Measurements from ENCODE around the gene TRA2B. TPM values are rescaled to one million over a fixed set of nuclear protein-coding genes. Genes with fewer than 3 reads are reported as not detected.

The TRA2B gene
- total and polyA plus RNA-seq, 10 donors, result 101 to 235 (median 143) TPM

- intact Hi-C loops (cut with DNase I; ENCODE audit: low total_unique reads), result no loop called here
- Histone ChIP-seq H3K36me3 (peaks cover 6 to 94% (median 57%) of the 10 kb centered on the region in 6 donors), H3K27me3 (replicated peaks in 1 of 7) (no peaks in the 10 kb centered on the region), H3K27ac (no peak overlapping the region), H3K9me3 (no peaks in the 10 kb centered on the region), H3K4me3 (no peak overlapping the region), H3K4me1 (peaks cover 57 to 89% (median 65%) of the 10 kb centered on the region in 6 donors)
- no peak for DNase-seq
- 59 to 69% (median 68%) methylated on average over 9 of the region's 9 CpGs for WGBS, 5 donors
- peak in 1 of 3 donors; percentile 31 for TF ChIP-seq POLR2AphosphoS5 (IDR thresholded peaks at IDR 0.05)
- TF ChIP-seq POLR2A (IDR thresholded peaks at IDR 0.05), result no peak
- TF ChIP-seq CTCF (IDR thresholded peaks at IDR 0.05 in 8 of 11, conservative IDR thresholded peaks at IDR 0.05 in 3 of 11), result no peak
Observed at GRCh38 chr3:185926445-185926844, 11.4 kb downstream of the TRA2B start.

GRCh38 chr3:185925353-185925752 lies 12.5 kb downstream of the TRA2B start:
- Histone ChIP-seq H3K27ac (no peak overlapping the region), H3K9me3 (no peaks in the 10 kb centered on the region), H3K4me3 (no peak overlapping the region), H3K27me3 (replicated peaks in 1 of 7) (no peaks in the 10 kb centered on the region), H3K36me3 (peaks cover 8 to 94% (median 64%) of the 10 kb centered on the region in 6 donors), H3K4me1 (peaks cover 46 to 79% (median 54%) of the 10 kb centered on the region in 6 donors)
- no peak for DNase-seq
- intact Hi-C loops (cut with DNase I; ENCODE audit: low total_unique reads), result no loop called here
- TF ChIP-seq POLR2AphosphoS5 (IDR thresholded peaks at IDR 0.05), result peak in 1 of 3 donors; percentile 20
- no peak for TF ChIP-seq POLR2A (IDR thresholded peaks at IDR 0.05)
- TF ChIP-seq CTCF (IDR thresholded peaks at IDR 0.05 in 8 of 11, conservative IDR thresholded peaks at IDR 0.05 in 3 of 11), result no peak
- WGBS, 5 donors, result 88 to 93% (median 89%) methylated on average over 14 of the region's 14 CpGs

GRCh38 chr3:185924375-185924774 lies 13.4 kb downstream of the TRA2B start:
- intact Hi-C loops (cut with DNase I; ENCODE audit: low total_unique reads), result no loop called here
- Histone ChIP-seq H3K27me3 (replicated peaks in 1 of 7) (no peaks in the 10 kb centered on the region), H3K36me3 (peaks cover 16 to 94% (median 71%) of the 10 kb centered on the region in 6 donors), H3K27ac (no peak overlapping the region), H3K9me3 (no peaks in the 10 kb centered on the region), H3K4me1 (peaks cover 37 to 69% (median 44%) of the 10 kb centered on the region in 6 donors), H3K4me3 (no peak overlapping the region)
- TF ChIP-seq POLR2A (IDR thresholded peaks at IDR 0.05) (no peak), POLR2AphosphoS5 (IDR thresholded peaks at IDR 0.05) (no peak), CTCF (IDR thresholded peaks at IDR 0.05 in 8 of 11, conservative IDR thresholded peaks at IDR 0.05 in 3 of 11) (no peak)
- no peak for DNase-seq
- WGBS, 5 donors, result 86 to 90% (median 89%) methylated on average over 7 of the region's 7 CpGs

- Histone ChIP-seq H3K27ac (no peak overlapping the region), H3K36me3 (peaks cover 31 to 100% (median 99%) of the 10 kb centered on the region in 6 donors), H3K4me1 (peaks cover 0 to 27% (median 7%) of the 10 kb centered on the region in 6 donors), H3K9me3 (no peaks in the 10 kb centered on the region), H3K4me3 (no peak overlapping the region), H3K27me3 (replicated peaks in 1 of 7) (no peaks in the 10 kb centered on the region)
- TF ChIP-seq POLR2AphosphoS5 (IDR thresholded peaks at IDR 0.05) (no peak), CTCF (IDR thresholded peaks at IDR 0.05 in 8 of 11, conservative IDR thresholded peaks at IDR 0.05 in 3 of 11) (no peak), POLR2A (IDR thresholded peaks at IDR 0.05) (no peak)
- intact Hi-C loops (cut with DNase I; ENCODE audit: low total_unique reads), result no loop called here
- WGBS, 5 donors, result 92 to 94% (median 93%) methylated on average over 4 of the region's 4 CpGs
- DNase-seq, result no peak
Observed at GRCh38 chr3:185920184-185920583, 17.6 kb downstream of the TRA2B start.
